ENCODE measurements around the gene DGAT2.

The DGAT2 gene

GRCh38 chr11:75826461-75827230 is 58.1 kb downstream of the DGAT2 start:
- DNase-seq (ENCODE audit: low spot score) = no peak

GRCh38 chr11:75827562-75827961 is 59.0 kb downstream of the DGAT2 start:
- DNase-seq (ENCODE audit: low spot score) = no peak

- DNase-seq (ENCODE audit: low spot score) = no peak
Measured at GRCh38 chr11:75831915-75832502, 63.4 kb downstream of the DGAT2 start.

- DNase-seq (ENCODE audit: low spot score) = no peak
Measured at GRCh38 chr11:75834728-75835127, 66.2 kb downstream of the DGAT2 start.

GRCh38 chr11:75836417-75836816 is 67.8 kb downstream of the DGAT2 start:
- peak; percentile 38 for DNase-seq (ENCODE audit: low spot score)

GRCh38 chr11:75839851-75840250 is 71.3 kb downstream of the DGAT2 start:
- DNase-seq (ENCODE audit: low spot score) = no peak

GRCh38 chr11:75840522-75840921 is 71.9 kb downstream of the DGAT2 start:
- no peak for DNase-seq (ENCODE audit: low spot score)

- no peak for DNase-seq (ENCODE audit: low spot score)
Measured at GRCh38 chr11:75841739-75842138, 73.2 kb downstream of the DGAT2 start.

GRCh38 chr11:75845324-75845723 is 76.7 kb downstream of the DGAT2 start:
- DNase-seq (ENCODE audit: low spot score) = no peak

GRCh38 chr11:75849894-75850293 is 81.3 kb downstream of the DGAT2 start:
- DNase-seq (ENCODE audit: low spot score) = no peak

- peak; percentile 28 for DNase-seq (ENCODE audit: low spot score)
Measured at GRCh38 chr11:75850787-75851186, 82.2 kb downstream of the DGAT2 start.

Data from pons (tissue), 1 donor.